HUES6 (cell line): ENCODE measurements around the gene GIPC1.

Experiments used
- H3K27ac ChIP-seq: 2 replicates; pipeline ENCODE4 v1.7.0; 2013; ENCODE audit warnings: low read depth, mild to moderate bottlenecking, low read length, inconsistent platforms
- H3K27me3 ChIP-seq: 2 replicates; pipeline ENCODE4 v1.6.1; 2013; ENCODE audit warnings: low read length; ENCODE audit not compliant: control insufficient read depth, insufficient read depth
- H3K36me3 ChIP-seq: 2 replicates; pipeline ENCODE4 v1.6.1; 2013; ENCODE audit warnings: low read length; ENCODE audit not compliant: control insufficient read depth, insufficient read depth
- H3K4me1 ChIP-seq: 2 replicates; pipeline ENCODE4 v1.6.1; 2013; ENCODE audit warnings: low read length; ENCODE audit not compliant: control insufficient read depth, insufficient read depth
- H3K4me3 ChIP-seq: 2 replicates; pipeline ENCODE4 v1.5.1; 2013; ENCODE audit warnings: low read depth, low read length
- H3K9ac ChIP-seq: one replicate; pipeline ENCODE4 v1.6.1; 2013; ENCODE audit warnings: mild to moderate bottlenecking, low read length
- H3K9me3 ChIP-seq: 2 replicates; pipeline ENCODE4 v1.6.1; 2013; ENCODE audit warnings: low read depth, low read length; ENCODE audit not compliant: control insufficient read depth, insufficient read depth

The GIPC1 gene

GRCh38 chr19:14487370-14488125, 8.4 kb downstream of the GIPC1 start:
- no peaks in the 10 kb centered on the region for H3K9me3 ChIP-seq
- H3K27me3 ChIP-seq: no peaks in the 10 kb centered on the region
- no peak overlapping the region for H3K4me3 ChIP-seq
- H3K27ac ChIP-seq: no peak overlapping the region
- peaks cover 30% of the 10 kb centered on the region for H3K36me3 ChIP-seq
- no peaks in the 10 kb centered on the region; the same call in 1 of the 2 replicates for H3K4me1 ChIP-seq
- H3K9ac ChIP-seq: no peak overlapping the region

GRCh38 chr19:14482172-14482941, 13.6 kb downstream of the GIPC1 start:
- H3K27ac ChIP-seq: no peak overlapping the region
- H3K27me3 ChIP-seq: no peaks in the 10 kb centered on the region
- H3K9me3 ChIP-seq: no peaks in the 10 kb centered on the region
- no peak overlapping the region for H3K9ac ChIP-seq
- peaks cover 35% of the 10 kb centered on the region for H3K36me3 ChIP-seq
- no peak overlapping the region for H3K4me3 ChIP-seq
- peaks cover 9% of the 10 kb centered on the region for H3K4me1 ChIP-seq

GRCh38 chr19:14480700-14481079, 15.2 kb downstream of the GIPC1 start:
- peaks cover 13% of the 10 kb centered on the region for H3K4me1 ChIP-seq
- no peaks in the 10 kb centered on the region for H3K27me3 ChIP-seq
- no peaks in the 10 kb centered on the region for H3K9me3 ChIP-seq
- H3K36me3 ChIP-seq: peaks cover 31% of the 10 kb centered on the region
- H3K9ac ChIP-seq: no peak overlapping the region
- H3K27ac ChIP-seq: no peak overlapping the region
- no peak overlapping the region for H3K4me3 ChIP-seq

DNA sequence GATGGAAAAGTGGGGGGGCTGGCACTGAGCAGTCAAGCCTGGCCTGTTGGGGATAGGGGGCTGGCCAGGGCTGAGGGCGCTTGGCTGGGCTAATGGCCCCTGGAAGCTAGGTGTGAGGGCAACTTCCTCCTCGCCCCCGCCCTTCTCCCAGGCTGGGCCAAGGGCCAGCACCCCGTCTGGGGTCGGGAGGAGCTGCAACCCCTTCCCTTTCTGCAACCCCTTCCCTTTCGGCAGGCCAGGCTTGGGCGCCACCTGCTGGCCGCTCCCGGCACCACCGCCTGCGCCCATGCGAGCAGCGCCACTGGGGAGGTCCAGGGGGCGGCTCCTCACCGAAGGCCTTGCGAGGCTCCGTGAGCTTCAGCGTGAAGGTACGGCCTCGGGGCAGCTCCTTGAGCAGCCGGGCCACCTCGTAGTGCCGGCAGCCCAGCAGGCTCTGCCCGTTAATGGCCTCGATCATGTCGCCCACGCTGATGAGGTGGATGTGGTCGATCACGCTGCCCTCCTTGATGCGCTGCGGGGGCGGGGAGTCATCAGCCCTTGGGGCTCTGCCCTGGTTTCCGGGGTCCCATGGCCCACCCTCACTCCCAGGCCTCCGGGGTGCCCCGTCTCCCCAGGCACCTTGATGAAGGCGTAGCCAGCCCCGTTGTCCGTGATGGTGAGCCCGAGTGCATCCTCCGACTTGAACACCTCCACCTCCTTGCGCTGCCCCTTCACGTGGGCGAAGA, 15.8 kb downstream of the GIPC1 start:
- Histone ChIP-seq H3K36me3 (peaks cover 31% of the 10 kb centered on the region), H3K4me1 (peaks cover 16% of the 10 kb centered on the region), H3K9me3 (no peaks in the 10 kb centered on the region), H3K9ac (no peak overlapping the region), H3K27ac (no peak overlapping the region), H3K27me3 (no peaks in the 10 kb centered on the region), H3K4me3 (no peak overlapping the region)

DNA sequence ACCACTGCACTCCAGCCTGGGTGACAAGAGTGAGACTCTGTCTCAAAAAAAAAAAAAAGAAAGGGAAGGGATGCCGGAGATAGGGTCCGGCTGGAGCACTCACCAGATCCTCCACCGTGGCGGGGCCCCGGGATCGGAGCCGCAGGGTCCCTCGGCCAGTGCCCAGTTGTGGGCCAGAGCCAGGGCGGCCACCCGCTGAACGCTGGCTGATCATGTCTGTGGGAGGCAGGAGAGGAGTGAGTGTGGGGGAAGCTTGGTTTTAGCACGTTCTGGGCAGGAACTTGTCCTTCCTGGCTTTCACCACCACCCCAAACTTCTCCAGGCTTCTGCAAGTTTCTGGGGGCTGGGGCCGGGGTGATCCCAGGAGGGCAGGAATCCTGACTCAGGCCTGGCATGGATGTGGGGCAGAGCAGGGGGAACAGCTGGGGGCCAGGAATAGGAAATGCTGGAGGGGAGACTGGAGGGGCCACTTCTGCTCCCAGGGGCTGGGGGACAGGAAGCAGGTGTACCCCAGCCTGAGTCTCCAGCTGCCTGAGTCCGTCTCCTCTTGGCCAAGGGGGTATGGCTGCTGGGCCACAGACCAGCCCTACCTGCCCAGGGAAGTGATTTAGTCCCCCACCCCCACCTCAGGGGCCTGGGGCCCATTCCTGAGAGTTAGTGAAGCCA, 16.5 kb downstream of the GIPC1 start:
- no peak overlapping the region for H3K27ac ChIP-seq
- peaks cover 31% of the 10 kb centered on the region for H3K36me3 ChIP-seq
- peaks cover 22% of the 10 kb centered on the region for H3K4me1 ChIP-seq

DNA sequence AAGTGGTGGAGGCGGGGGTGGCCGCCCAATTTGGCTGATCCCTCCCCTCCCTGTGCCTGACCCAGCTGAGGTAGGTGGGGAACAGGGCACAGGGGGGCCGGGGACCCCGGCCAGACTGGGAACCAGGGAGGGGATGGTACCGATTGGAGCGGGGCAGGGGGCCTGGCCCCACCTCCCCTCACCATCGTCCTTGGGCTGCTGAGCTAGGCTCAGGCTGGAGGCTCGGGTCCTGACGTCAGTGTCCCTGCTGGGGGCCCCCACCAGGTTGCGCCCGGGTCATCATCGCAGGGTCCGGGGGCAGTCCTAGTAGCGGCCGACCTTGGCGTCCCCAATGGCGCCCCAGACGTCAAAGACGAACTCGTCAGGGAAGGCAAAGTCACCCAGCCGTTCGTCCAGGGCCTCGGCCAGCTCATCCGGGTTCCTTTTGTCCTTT, 17.8 kb downstream of the GIPC1 start:
- Histone ChIP-seq H3K4me1 (peaks cover 22% of the 10 kb centered on the region), H3K36me3 (peaks cover 31% of the 10 kb centered on the region), H3K27ac (no peak overlapping the region), H3K9ac (no peak overlapping the region), H3K4me3 (no peak overlapping the region), H3K9me3 (no peaks in the 10 kb centered on the region), H3K27me3 (no peaks in the 10 kb centered on the region; the same call in 1 of the 2 replicates)

More for the DNA sequence above, 16.5 kb downstream of the GIPC1 start:
- Histone ChIP-seq H3K27me3 (no peaks in the 10 kb centered on the region), H3K9ac (no peak overlapping the region), H3K9me3 (no peaks in the 10 kb centered on the region), H3K4me3 (no peak overlapping the region)

- Histone ChIP-seq H3K9me3 (no peaks in the 10 kb centered on the region), H3K27ac (no peak overlapping the region), H3K9ac (no peak overlapping the region), H3K36me3 (peaks cover 31% of the 10 kb centered on the region), H3K4me1 (peaks cover 22% of the 10 kb centered on the region), H3K4me3 (no peak overlapping the region), H3K27me3 (no peaks in the 10 kb centered on the region; the same call in 1 of the 2 replicates)
These were observed 18.4 kb downstream of the GIPC1 start for GRCh38 chr19:14477418-14478112.

DNA sequence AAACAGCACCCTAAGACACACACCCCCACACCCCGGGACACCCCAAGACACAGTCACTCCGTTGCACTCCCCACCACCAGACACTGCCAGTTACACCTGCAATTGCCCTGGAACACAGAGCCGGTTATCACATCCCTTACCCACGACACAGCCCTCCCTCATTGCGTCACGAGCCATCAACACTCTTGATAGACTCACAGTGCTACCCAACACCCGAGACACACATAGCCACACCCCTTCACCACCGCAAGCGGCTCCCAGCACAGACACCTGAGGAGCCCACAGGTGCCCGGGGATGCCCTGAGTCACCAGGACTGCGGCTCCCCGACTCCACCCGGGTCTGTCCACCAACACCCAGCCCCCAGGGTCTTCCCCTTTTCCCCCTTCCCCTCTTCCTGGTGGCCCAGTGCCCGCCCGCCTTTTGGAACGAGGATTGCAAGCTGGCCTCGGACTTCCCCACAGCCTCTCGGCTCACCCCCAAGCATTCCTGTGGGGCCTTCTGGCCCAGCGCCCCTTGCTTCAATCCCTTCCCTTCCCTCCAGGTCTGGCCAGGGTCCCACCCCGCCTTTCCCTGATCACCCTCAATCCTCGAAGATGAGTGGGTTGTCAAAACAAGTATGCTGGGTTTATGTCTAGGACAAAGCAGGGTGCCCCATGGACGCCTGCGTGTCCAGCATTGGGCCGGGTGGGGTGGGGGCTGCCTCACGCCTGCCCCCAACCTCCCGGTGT, 19.1 kb downstream of the GIPC1 start:
- H3K9ac ChIP-seq: no peak overlapping the region
- peaks cover 22% of the 10 kb centered on the region for H3K4me1 ChIP-seq
- H3K36me3 ChIP-seq: peaks cover 25% of the 10 kb centered on the region
- no peak overlapping the region for H3K27ac ChIP-seq
- H3K4me3 ChIP-seq: no peak overlapping the region
- H3K9me3 ChIP-seq: no peaks in the 10 kb centered on the region
- H3K27me3 ChIP-seq: no peaks in the 10 kb centered on the region; the same call in 1 of the 2 replicates

- Histone ChIP-seq H3K9ac (no peak overlapping the region), H3K4me1 (peaks cover 22% of the 10 kb centered on the region), H3K4me3 (no peak overlapping the region), H3K36me3 (peaks cover 22% of the 10 kb centered on the region), H3K27me3 (no peaks in the 10 kb centered on the region; the same call in 1 of the 2 replicates), H3K9me3 (no peaks in the 10 kb centered on the region), H3K27ac (no peak overlapping the region)
These were observed 19.6 kb downstream of the GIPC1 start for GRCh38 chr19:14476327-14476672.
